DOHH2 (cell line): ENCODE data around the gene RPUSD3.
A peak's percentile ranks its signal among the peaks of the same experiment; 100 is the strongest.

Source experiments
- H3F3A ChIP-seq: fragments of 200-600 bp; sonication (generic), shearing (Covaris generic); 2 replicates; pipeline ENCODE4 v1.6.0; 2016; ENCODE audit warnings: antibody characterized with exemption, mild to moderate bottlenecking; ENCODE audit not compliant: control insufficient read depth, insufficient read depth
- H3K27ac ChIP-seq: fragments of 200-600 bp; sonication (generic); 2 replicates; pipeline ENCODE4 v1.5.1; 2014; ENCODE audit warnings: low read depth, mild to moderate bottlenecking, low read length, moderate library complexity
- H3K27me3 ChIP-seq: fragments of 200-600 bp; sonication (generic); 2 replicates; pipeline ENCODE4 v1.6.1; 2014; ENCODE audit warnings: mild to moderate bottlenecking, low read length, mixed read lengths; ENCODE audit not compliant: control insufficient read depth
- H3K36me3 ChIP-seq: fragments of 200-600 bp; sonication (generic); 2 replicates; pipeline ENCODE4 v1.6.1; 2014; ENCODE audit warnings: mild to moderate bottlenecking, low read length, moderate library complexity, mixed read lengths; ENCODE audit not compliant: control insufficient read depth
- H3K4me1 ChIP-seq: fragments of 200-600 bp; sonication (generic); 2 replicates; pipeline ENCODE4 v1.6.1; 2014; ENCODE audit warnings: mild to moderate bottlenecking, low read length, mixed read lengths; ENCODE audit not compliant: control insufficient read depth
- H3K4me2 ChIP-seq: fragments of 200-600 bp; sonication (generic); 2 replicates; pipeline ENCODE4 v1.6.0; 2014; ENCODE audit warnings: mild to moderate bottlenecking, low read length, moderate library complexity
- H3K4me3 ChIP-seq: fragments of 200-600 bp; sonication (generic); 2 replicates; pipeline ENCODE4 v1.5.1; 2014; ENCODE audit warnings: mild to moderate bottlenecking, low read length, mixed read lengths
- H3K79me2 ChIP-seq: fragments of 200-600 bp; sonication (generic); 2 replicates; pipeline ENCODE4 v1.6.1; 2014; ENCODE audit warnings: mild to moderate bottlenecking, low read length, mixed read lengths; ENCODE audit not compliant: control insufficient read depth
- H3K9me2 ChIP-seq: fragments of 200-600 bp; sonication (generic); replicated peaks from 2 replicates; pipeline ENCODE4 v1.6.1; 2014; ENCODE audit warnings: mild to moderate bottlenecking, low read length, mixed read lengths; ENCODE audit not compliant: control insufficient read depth
- H3K9me3 ChIP-seq: fragments of 200-600 bp; sonication (generic); 2 replicates; pipeline ENCODE4 v1.6.1; 2014; ENCODE audit warnings: antibody characterized with exemption, low read length, mixed read lengths; ENCODE audit not compliant: control insufficient read depth, insufficient read depth
- H4K20me1 ChIP-seq: fragments of 200-600 bp; sonication (generic); 2 replicates; pipeline ENCODE4 v1.6.0; 2014; ENCODE audit warnings: low read depth, mild to moderate bottlenecking, antibody characterized with exemption, low read length, moderate library complexity; ENCODE audit not compliant: control insufficient read depth, insufficient read depth
- CTCF ChIP-seq: fragments of 200-600 bp; sonication (generic); IDR thresholded peaks from one replicate; pipeline ENCODE4 v1.5.1; 2014; ENCODE audit warnings: antibody characterized with exemption, mild to moderate bottlenecking, low read depth, low read length; ENCODE audit not compliant: poor library complexity, severe bottlenecking
- EZH2phosphoT487 ChIP-seq: fragments of 200-600 bp; sonication (generic); IDR thresholded peaks from 2 replicates; pipeline ENCODE4 v1.6.1; 2017; ENCODE audit warnings: borderline replicate concordance, mild to moderate bottlenecking, antibody characterized with exemption, low read length, moderate library complexity, mixed read lengths

RPUSD3 gene

GRCh38 chr3:9828801-9829755 lies 14.7 kb downstream of the RPUSD3 start:
- peaks cover 16% of the 10 kb centered on the region; the same call in 1 of the 2 replicates for H3K36me3 ChIP-seq
- TF ChIP-seq EZH2phosphoT487, result no peak
- no peak for TF ChIP-seq CTCF
- no peak overlapping the region for H3K27ac ChIP-seq

GRCh38 chr3:9826815-9827573 lies 16.8 kb downstream of the RPUSD3 start:
- H3K27ac ChIP-seq, result no peak overlapping the region
- H3K4me3 ChIP-seq, result no peak overlapping the region
- no peaks in the 10 kb centered on the region for H3F3A ChIP-seq
- TF ChIP-seq EZH2phosphoT487 (no peak), CTCF (peak; percentile 68)
- H3K9me3 ChIP-seq, result no peaks in the 10 kb centered on the region
- no peaks in the 10 kb centered on the region for H3K27me3 ChIP-seq
- H4K20me1 ChIP-seq, result no peaks in the 10 kb centered on the region
- no peaks in the 10 kb centered on the region for H3K79me2 ChIP-seq
- H3K36me3 ChIP-seq, result peaks cover 10% of the 10 kb centered on the region; the same call in 1 of the 2 replicates
- peaks cover 7% of the 10 kb centered on the region for H3K4me1 ChIP-seq
- H3K9me2 ChIP-seq, result no peaks in the 10 kb centered on the region
- H3K4me2 ChIP-seq, result no peak overlapping the region

More at GRCh38 chr3:9828801-9829755, 14.7 kb downstream of the RPUSD3 start:
- Histone ChIP-seq H3K27me3 (no peaks in the 10 kb centered on the region), H3K4me1 (peaks cover 7% of the 10 kb centered on the region), H3K4me3 (no peak overlapping the region), H3K9me3 (no peaks in the 10 kb centered on the region), H3F3A (no peaks in the 10 kb centered on the region), H3K9me2 (no peaks in the 10 kb centered on the region), H4K20me1 (no peaks in the 10 kb centered on the region), H3K79me2 (no peaks in the 10 kb centered on the region), H3K4me2 (no peak overlapping the region)

- H3K9me2 ChIP-seq, result no peaks in the 10 kb centered on the region
- H3K27me3 ChIP-seq, result no peaks in the 10 kb centered on the region
- no peak overlapping the region for H3K4me3 ChIP-seq
- peaks cover 7% of the 10 kb centered on the region for H3K4me1 ChIP-seq
- no peaks in the 10 kb centered on the region for H4K20me1 ChIP-seq
- no peaks in the 10 kb centered on the region for H3F3A ChIP-seq
- H3K4me2 ChIP-seq, result no peak overlapping the region
- TF ChIP-seq EZH2phosphoT487, result no peak
- no peak for TF ChIP-seq CTCF
- H3K9me3 ChIP-seq, result no peaks in the 10 kb centered on the region
- H3K79me2 ChIP-seq, result no peaks in the 10 kb centered on the region
- peaks cover 10% of the 10 kb centered on the region; the same call in 1 of the 2 replicates for H3K36me3 ChIP-seq
- no peak overlapping the region for H3K27ac ChIP-seq
These were observed 18.3 kb downstream of the RPUSD3 start for GRCh38 chr3:9825451-9826040.
